LHCN-M2 (cell line): Measurements from ENCODE around the gene IL1RL2. TPM values are rescaled to one million over a fixed set of nuclear protein-coding genes. Genes with fewer than 3 reads are reported as not detected.

Experiments used
- DNase-seq: peaks from one replicate; pipeline ENCODE4 v3.0.0-alpha.2; 2012; ENCODE audit warnings: low read depth
- total RNA-seq: library from RNA; depleted of rRNA; stranded (reverse); fragments of >200 nt; gene quantifications from 2 replicates; pipeline ENCODE4 v1.2.3, GENCODE V29; 2014

Gene IL1RL2
- total RNA-seq, 1 experiment from 2014 or later, result 0.57 TPM

DNA sequence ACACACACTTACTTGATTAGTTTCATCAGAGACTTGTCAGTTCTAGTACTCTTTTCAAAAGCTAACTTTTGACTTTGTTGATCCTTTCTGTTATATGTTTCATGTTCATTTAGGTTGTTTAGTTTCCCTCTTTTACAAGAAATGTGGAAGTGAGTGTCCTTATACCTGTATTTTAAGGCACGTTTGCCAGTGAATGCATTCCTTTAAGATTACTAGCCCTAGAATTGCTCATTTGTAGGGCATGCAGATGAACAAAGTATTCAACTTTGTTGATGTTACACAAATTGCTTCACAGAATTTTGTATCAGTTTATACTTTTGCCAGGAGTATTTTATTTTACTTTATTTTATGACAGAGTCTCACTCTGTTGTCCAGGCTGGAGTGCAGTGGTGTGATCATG, 6.3 kb downstream of the IL1RL2 start:
- no peak for DNase-seq

- DNase-seq, result no peak
These were observed 7.9 kb downstream of the IL1RL2 start for GRCh38 chr2:102194609-102195268.

- DNase-seq, result no peak
These were observed 10.7 kb downstream of the IL1RL2 start for GRCh38 chr2:102197389-102198137.

GRCh38 chr2:102200539-102200938, 13.7 kb downstream of the IL1RL2 start:
- DNase-seq, result no peak

DNA sequence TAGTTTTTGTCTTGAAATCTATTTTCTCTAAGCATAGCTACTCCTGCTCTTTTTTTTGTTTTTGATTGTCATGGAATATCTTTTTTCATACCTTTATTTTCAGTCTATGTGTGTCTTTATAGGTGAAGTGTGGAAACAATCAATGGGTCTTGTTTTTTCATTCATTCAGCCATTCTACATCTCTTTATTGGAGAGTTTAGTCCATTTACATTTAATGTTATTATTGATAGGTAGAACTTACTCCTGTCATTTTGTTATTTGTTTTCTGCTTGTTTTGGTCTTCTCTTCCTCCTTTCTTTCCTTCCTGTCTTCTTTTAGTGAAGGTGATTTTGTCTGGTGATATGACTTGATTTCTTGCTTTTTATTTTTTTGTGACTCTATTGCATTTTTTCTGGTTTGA, 17.8 kb downstream of the IL1RL2 start:
- no peak for DNase-seq

- peak; percentile 60 for DNase-seq
These were observed 20.0 kb downstream of the IL1RL2 start for GRCh38 chr2:102206666-102207341.

- no peak for DNase-seq
These were observed 22.0 kb downstream of the IL1RL2 start for GRCh38 chr2:102208774-102209173.

DNA sequence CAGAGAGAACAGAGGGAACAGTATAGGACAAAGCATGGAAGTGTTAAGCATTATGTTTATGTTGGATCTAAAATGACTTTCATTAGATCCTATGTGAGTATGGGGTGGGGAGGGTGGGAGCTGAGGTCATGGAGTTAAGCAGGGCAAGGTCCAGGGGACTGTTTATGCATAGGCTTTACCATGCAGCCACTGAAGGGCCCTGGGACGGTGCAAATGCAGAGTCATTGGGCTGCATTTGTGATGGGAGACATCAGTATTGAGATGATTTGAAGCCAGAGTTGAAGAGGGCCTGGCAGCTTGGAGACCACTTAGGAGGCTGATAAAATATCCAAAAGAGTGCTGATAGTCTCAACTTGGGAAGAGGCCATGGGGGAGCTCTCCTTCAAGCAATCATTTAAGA, 22.7 kb downstream of the IL1RL2 start:
- no peak for DNase-seq

DNA sequence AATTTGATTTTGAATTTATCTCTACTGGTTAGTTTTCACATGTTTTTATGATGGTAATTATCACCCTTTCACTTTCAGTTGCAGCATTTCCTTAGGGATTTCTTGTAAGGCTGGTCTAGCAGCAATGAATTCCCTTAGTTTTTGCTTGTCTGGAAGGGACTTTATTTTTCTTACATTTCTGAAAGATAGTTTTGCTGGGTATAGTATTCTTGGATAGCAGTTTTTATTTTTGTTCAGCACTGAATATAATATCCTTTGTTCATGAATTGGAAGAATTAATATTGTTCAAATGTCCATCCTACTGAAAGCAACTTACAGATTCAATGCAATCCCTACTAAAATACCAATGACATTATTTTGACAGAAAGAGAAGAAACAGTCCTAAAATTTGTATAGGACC, 30.2 kb downstream of the IL1RL2 start:
- DNase-seq, result no peak

- DNase-seq, result peak; percentile 19
These were observed 38.3 kb downstream of the IL1RL2 start for GRCh38 chr2:102224824-102225739.

GRCh38 chr2:102226171-102226570, 39.3 kb downstream of the IL1RL2 start:
- DNase-seq, result no peak

- DNase-seq, result peak; percentile 35
These were observed 40.0 kb downstream of the IL1RL2 start for GRCh38 chr2:102226612-102227391.

- peak; percentile 45 for DNase-seq
These were observed 42.4 kb downstream of the IL1RL2 start for GRCh38 chr2:102229141-102229769.

GRCh38 chr2:102230410-102230909, 43.6 kb downstream of the IL1RL2 start:
- DNase-seq, result no peak

DNA sequence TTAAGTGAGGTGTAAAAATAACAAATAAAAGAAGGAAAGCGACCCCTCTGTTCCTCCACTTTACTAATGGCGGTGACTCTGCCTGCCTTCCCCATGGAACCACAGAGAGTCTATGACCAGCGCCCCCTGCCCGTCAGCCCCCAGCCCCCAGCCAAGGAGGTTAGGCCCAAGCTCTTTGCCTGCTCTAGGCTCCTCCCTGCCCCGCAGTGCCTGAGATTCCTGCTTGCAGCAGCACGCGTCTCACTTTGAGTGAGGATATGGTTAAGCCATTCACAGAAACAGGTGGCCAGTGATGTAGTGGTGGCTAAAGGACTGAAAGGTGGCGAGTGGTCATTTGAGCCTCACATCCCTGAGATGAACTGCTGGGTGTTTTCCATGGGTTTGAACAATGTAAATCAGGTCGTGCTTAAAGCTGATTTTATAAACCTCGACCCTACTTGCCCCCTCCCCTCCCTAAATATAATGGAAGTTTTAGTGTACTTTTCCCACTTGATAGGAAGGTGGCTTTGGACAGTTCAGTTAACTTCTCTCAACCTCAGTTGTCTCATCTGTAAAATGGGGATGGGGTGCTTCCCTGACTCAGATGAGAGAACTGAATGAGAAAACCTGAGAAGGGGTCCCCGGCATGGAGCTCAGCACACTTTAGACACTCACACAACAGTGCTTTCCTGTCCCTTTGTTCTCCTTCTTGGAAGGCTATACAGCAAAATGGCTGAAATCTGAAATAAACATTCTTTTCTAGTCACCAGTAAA, 46.5 kb downstream of the IL1RL2 start:
- no peak for DNase-seq

DNA sequence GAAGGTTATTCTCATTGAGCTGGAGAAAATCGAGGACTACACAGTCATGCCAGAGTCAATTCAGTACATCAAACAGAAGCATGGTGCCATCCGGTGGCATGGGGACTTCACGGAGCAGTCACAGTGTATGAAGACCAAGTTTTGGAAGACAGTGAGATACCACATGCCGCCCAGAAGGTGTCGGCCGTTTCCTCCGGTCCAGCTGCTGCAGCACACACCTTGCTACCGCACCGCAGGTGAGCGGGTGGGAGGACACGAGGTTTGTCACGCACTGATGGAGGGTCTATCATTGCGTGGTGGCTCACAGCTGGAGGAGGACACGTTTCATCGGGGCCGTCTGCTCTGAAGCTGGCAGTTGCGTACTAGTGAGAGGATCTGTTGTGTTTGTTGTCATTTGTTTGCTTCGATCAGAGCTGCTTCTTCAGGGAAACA, 48.2 kb downstream of the IL1RL2 start:
- DNase-seq, result no peak

DNA sequence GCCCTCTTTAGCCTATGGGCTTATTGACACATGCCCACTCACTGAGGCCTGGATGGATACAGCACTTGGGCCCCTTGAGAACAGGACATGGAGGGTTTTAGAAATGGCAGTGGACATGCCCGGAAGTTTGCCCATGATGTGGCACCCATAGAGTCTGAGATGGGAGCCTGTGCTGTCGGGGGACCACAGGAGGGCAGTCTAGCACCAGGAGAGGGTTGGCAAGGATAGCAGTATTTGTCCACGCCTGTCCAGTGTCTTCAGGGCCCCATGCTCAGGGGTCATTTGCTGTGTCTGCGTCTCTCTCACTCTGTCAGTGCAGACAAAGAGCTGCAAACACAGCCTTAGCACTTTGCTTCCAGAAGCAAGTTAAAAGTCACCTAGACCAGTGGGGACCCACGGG, 48.7 kb downstream of the IL1RL2 start:
- no peak for DNase-seq

DNA sequence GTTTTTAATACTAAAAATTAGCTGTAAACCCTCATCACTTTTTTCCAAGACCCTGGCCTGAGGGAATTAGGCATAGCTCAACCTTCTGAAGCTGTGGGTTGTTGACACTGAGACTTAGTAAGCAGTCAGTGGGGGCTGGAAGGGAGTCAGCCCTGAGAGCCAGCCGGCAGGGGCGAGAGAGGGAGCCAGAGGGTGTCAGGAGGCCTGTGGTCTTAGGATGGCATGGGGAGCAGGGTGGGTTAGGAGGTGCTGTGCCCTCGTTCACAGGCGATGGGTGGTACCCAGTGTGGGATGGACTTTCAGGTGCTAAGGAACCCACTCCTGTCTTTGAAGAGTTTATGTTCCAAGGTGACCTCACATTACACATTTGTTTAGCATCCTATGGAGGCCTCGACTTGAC, 49.3 kb downstream of the IL1RL2 start:
- DNase-seq, result no peak

- no peak for DNase-seq
These were observed 50.4 kb downstream of the IL1RL2 start for GRCh38 chr2:102237176-102237575.
